HepG2 (cell line): ENCODE results near the gene WDR31. TPM values are rescaled to one million over a fixed set of nuclear protein-coding genes. Genes with fewer than 3 reads are reported as not detected.

Source experiments
- ARID3A ChIP-seq: IDR thresholded peaks from 2 replicates; pipeline ENCODE4 v1.6.1; 2012; ENCODE audit warnings: low read depth, low read length, improper control_type of control experiment
- DPF2 ChIP-seq: sonication (generic); formaldehyde crosslinking; IDR thresholded peaks from 2 replicates; pipeline ENCODE4 v1.4.0; 2020; ENCODE audit warnings: mild to moderate bottlenecking, low read depth, missing genetic modification reagents, borderline replicate concordance
- FLYWCH1 ChIP-seq: sonication (generic); formaldehyde crosslinking; IDR thresholded peaks from 2 replicates; pipeline ENCODE4 v1.8.1; 2023; ENCODE audit warnings: mild to moderate bottlenecking, missing genetic modification reagents
- FOSL2 ChIP-seq: sonication (generic); formaldehyde crosslinking; IDR thresholded peaks from 2 replicates; pipeline ENCODE4 v1.4.0; 2020; ENCODE audit warnings: missing genetic modification reagents
- SOX6 ChIP-seq, 2 experiments: fragments of 450-650 bp in 1 of 2; sonication (generic) in 1 of 2; formaldehyde crosslinking in 1 of 2; IDR thresholded peaks; 2 replicates each; pipeline versions ENCODE4 v1.4.0 to v1.6.1; 2017 to 2020; ENCODE audit warnings: antibody characterized with exemption in 1 of 2, mild to moderate bottlenecking in 1 of 2, missing genetic modification reagents in 1 of 2
- SRSF9 ChIP-seq: fragments of 200-400 bp; formaldehyde crosslinking; IDR thresholded peaks from 2 replicates; pipeline ENCODE4 v1.6.1; 2018; ENCODE audit warnings: borderline replicate concordance, mild to moderate bottlenecking, low read depth, low read length; ENCODE audit not compliant: insufficient read depth, poor library complexity, severe bottlenecking
- TERF1 ChIP-seq: sonication (generic); formaldehyde crosslinking; IDR thresholded peaks from 2 replicates; pipeline ENCODE4 v1.8.0; 2022; ENCODE audit warnings: mild to moderate bottlenecking, missing genetic modification reagents, moderate library complexity
- ZBTB4 ChIP-seq: sonication (generic); formaldehyde crosslinking; IDR thresholded peaks from 2 replicates; pipeline ENCODE4 v1.4.0; 2020; ENCODE audit warnings: missing genetic modification reagents, mild to moderate bottlenecking, borderline replicate concordance
- ZBTB8A ChIP-seq: sonication (generic); formaldehyde crosslinking; IDR thresholded peaks from 2 replicates; pipeline ENCODE4 v1.4.0; 2020; ENCODE audit warnings: mild to moderate bottlenecking, low read depth, missing genetic modification reagents, borderline replicate concordance
- ZEB1 ChIP-seq: IDR thresholded peaks from 2 replicates; pipeline ENCODE4 v1.6.1; 2012; ENCODE audit warnings: mild to moderate bottlenecking, low read depth, inconsistent platforms; ENCODE audit not compliant: insufficient replicate concordance
- ZNF224 ChIP-seq: sonication (generic); formaldehyde crosslinking; IDR thresholded peaks from 2 replicates; pipeline ENCODE4 v1.5.0; 2020; ENCODE audit warnings: mild to moderate bottlenecking, missing genetic modification reagents
- ZNF253 ChIP-seq: sonication (generic); formaldehyde crosslinking; IDR thresholded peaks from 2 replicates; pipeline ENCODE4 v1.8.0; 2022; ENCODE audit warnings: mild to moderate bottlenecking, missing genetic modification reagents, borderline replicate concordance
- ZNF296 ChIP-seq: sonication (generic); formaldehyde crosslinking; conservative IDR thresholded peaks from 2 replicates; pipeline ENCODE4 v1.5.0; 2020; ENCODE audit warnings: mild to moderate bottlenecking, missing genetic modification reagents
- ZNF317 ChIP-seq: sonication (generic); formaldehyde crosslinking; IDR thresholded peaks from 2 replicates; pipeline ENCODE4 v1.5.0; 2020; ENCODE audit warnings: mild to moderate bottlenecking, missing genetic modification reagents
- ZNF569 ChIP-seq: sonication (generic); formaldehyde crosslinking; IDR thresholded peaks from 2 replicates; pipeline ENCODE4 v1.5.0; 2020; ENCODE audit warnings: mild to moderate bottlenecking, missing genetic modification reagents, moderate library complexity, borderline replicate concordance
- ZNF577 ChIP-seq: sonication (generic); formaldehyde crosslinking; IDR thresholded peaks from 2 replicates; pipeline ENCODE4 v1.4.0; 2020; ENCODE audit warnings: mild to moderate bottlenecking, low read depth, missing genetic modification reagents, borderline replicate concordance
- ZNF629 ChIP-seq: sonication (generic); formaldehyde crosslinking; conservative IDR thresholded peaks from 2 replicates; pipeline ENCODE4 v1.5.0; 2020; ENCODE audit warnings: missing genetic modification reagents
- ZSCAN29 ChIP-seq: sonication (generic); formaldehyde crosslinking; conservative IDR thresholded peaks from 2 replicates; pipeline ENCODE4 v1.4.0; 2020; ENCODE audit warnings: mild to moderate bottlenecking, missing genetic modification reagents
- polyA plus RNA-seq, 8 experiments: library from polyadenylated mRNA; depleted of rRNA in 3 of 8; stranded (reverse) in 7 of 8; unstranded in 1 of 8; fragments of >200 nt; fragmentation: Illumina TruSeq in 4 of 8; extraction: Trizol in 4 of 8; gene quantifications; 2 replicates each; pipeline versions ENCODE4 v1.2.1 to v1.2.3, GENCODE V29; 2011 to 2016; ENCODE audit warnings: low read depth in 4 of 8, missing spikeins in 1 of 8, mixed read lengths in 1 of 8; ENCODE audit not compliant: insufficient read depth in 1 of 8
- total RNA-seq, 5 experiments: library from RNA; depleted of rRNA; stranded (reverse); fragments of >200 nt; fragmentation: Illumina TruSeq; extraction: Trizol; gene quantifications; 2 replicates each; pipeline ENCODE4 v1.2.3, GENCODE V29; 2016; ENCODE audit warnings: low read depth in 1 of 5
- TF ChIP-seq, protein P1 (sequence below): sonication (generic); formaldehyde crosslinking; IDR thresholded peaks from 2 replicates; pipeline ENCODE4 v1.5.1; 2020; ENCODE audit warnings: missing genetic modification reagents, mild to moderate bottlenecking, borderline replicate concordance

Gene WDR31
- total and polyA plus RNA-seq, 2 of the 13 experiments (the other 11 are each of a cell fraction or from before 2014, with no cell fraction given): 0.33 to 1.7 TPM

- no peak for TF ChIP-seq ZEB1
- 0 out of 2 replicates have a peak, but pooled peaks have one; percentile 53 for TF ChIP-seq ZBTB4 (CRISPR knock-in tag)
- no peak; the same call in 1 of the 2 replicates for TF ChIP-seq ZNF317 (CRISPR knock-in tag)
- no peak for TF ChIP-seq FLYWCH1 (CRISPR knock-in tag)
- no peak for TF ChIP-seq SRSF9
- no peak for TF ChIP-seq ZNF629 (CRISPR knock-in tag)
- no peak for TF ChIP-seq ZNF296 (CRISPR knock-in tag)
- no peak for TF ChIP-seq DPF2 (CRISPR knock-in tag)
- TF ChIP-seq ZBTB8A (CRISPR knock-in tag): no peak
- TF ChIP-seq FOSL2 (CRISPR knock-in tag): peak; percentile 64
- TF ChIP-seq TERF1 (CRISPR knock-in tag): no peak
- no peak for TF ChIP-seq ZNF577
- TF ChIP-seq ZNF569 (CRISPR knock-in tag): no peak
- TF ChIP-seq ZNF224 (CRISPR knock-in tag): no peak
- no peak for TF ChIP-seq ARID3A
- TF ChIP-seq, protein P1, sequence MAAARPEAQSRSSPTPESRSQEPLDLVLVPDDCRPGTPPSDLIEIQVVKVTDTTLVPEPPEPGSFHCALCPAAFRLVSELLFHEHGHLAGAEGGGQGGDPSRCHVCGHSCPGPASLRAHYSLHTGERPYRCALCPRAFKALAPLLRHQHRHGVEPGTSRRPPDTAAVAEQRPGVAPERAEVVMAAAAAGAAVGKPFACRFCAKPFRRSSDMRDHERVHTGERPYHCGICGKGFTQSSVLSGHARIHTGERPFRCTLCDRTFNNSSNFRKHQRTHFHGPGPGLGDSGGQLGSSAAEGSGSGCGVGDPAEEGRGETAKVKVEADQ (CRISPR knock-in tag): no peak
- 0 out of 2 replicates have a peak, but pooled peaks have one; percentile 25 for TF ChIP-seq ZSCAN29 (CRISPR knock-in tag)
- TF ChIP-seq SOX6 (IDR thresholded peaks at IDR 0.05): no peak
- TF ChIP-seq SOX6 (CRISPR knock-in tag; IDR thresholded peaks at IDR 0.05): peak; percentile 56; the same call in 1 of the 2 replicates
- no peak for TF ChIP-seq ZNF253 (CRISPR knock-in tag)
Observed at GRCh38 chr9:113275157-113276131, 64.6 kb downstream of the WDR31 start, which contains the start of the genes CDC26 and PRPF4 (continued).
